Kidney capillary endothelial cell (primary cell): ENCODE measurements around the gene RAD51B.
"Not testable (repeated sequence)": the region's sequence is repeated elsewhere in the genome, so short reads cannot be mapped to it uniquely, and the experiment has no call there.

Experiments used
- DNase-seq: peaks from one replicate; pipeline ENCODE4 v3.0.0-alpha.2; 2018; ENCODE audit warnings: low spot score

Gene RAD51B

GRCh38 chr14:68405961-68406360 is 586.4 kb downstream of the RAD51B start:
- peak; percentile 25 for DNase-seq

- no peak for DNase-seq
Measured at GRCh38 chr14:68407285-68407684, 587.7 kb downstream of the RAD51B start.

GRCh38 chr14:68407825-68408224 is 588.2 kb downstream of the RAD51B start:
- no peak for DNase-seq

- DNase-seq = no peak
Measured at GRCh38 chr14:68408680-68409079, 589.1 kb downstream of the RAD51B start.

- no peak for DNase-seq
Measured at GRCh38 chr14:68409387-68409786, 589.8 kb downstream of the RAD51B start.

- no peak for DNase-seq
Measured at GRCh38 chr14:68412505-68413465, 593.2 kb downstream of the RAD51B start.

GRCh38 chr14:68413509-68413908 is 593.9 kb downstream of the RAD51B start:
- no peak for DNase-seq

GRCh38 chr14:68414121-68414520 is 594.5 kb downstream of the RAD51B start:
- DNase-seq = no peak

GRCh38 chr14:68416171-68416570 is 596.6 kb downstream of the RAD51B start:
- no peak for DNase-seq

- no peak for DNase-seq
Measured at GRCh38 chr14:68417009-68417650, 597.6 kb downstream of the RAD51B start.

GRCh38 chr14:68418174-68419118 is 598.9 kb downstream of the RAD51B start:
- no peak for DNase-seq

GRCh38 chr14:68420350-68420749 is 600.8 kb downstream of the RAD51B start:
- no peak for DNase-seq

- DNase-seq = no peak
Measured at GRCh38 chr14:68421116-68421515, 601.5 kb downstream of the RAD51B start.

GRCh38 chr14:68423686-68424085 is 604.1 kb downstream of the RAD51B start:
- no peak for DNase-seq

GRCh38 chr14:68424443-68425172 is 605.0 kb downstream of the RAD51B start:
- no peak for DNase-seq

GRCh38 chr14:68426661-68427549 is 607.3 kb downstream of the RAD51B start:
- no peak for DNase-seq

GRCh38 chr14:68427550-68427890 is 607.9 kb downstream of the RAD51B start:
- no peak for DNase-seq

- DNase-seq = not testable (repeated sequence)
Measured at GRCh38 chr14:68428900-68429299, 609.3 kb downstream of the RAD51B start.

- not testable (repeated sequence) for DNase-seq
Measured at GRCh38 chr14:68434173-68434572, 614.6 kb downstream of the RAD51B start.

- DNase-seq = not testable (repeated sequence)
Measured at GRCh38 chr14:68435631-68436030, 616.1 kb downstream of the RAD51B start.
